OCI-LY1 (cell line): ENCODE measurements around the gene GLYAT.

Source experiments
- EZH2 ChIP-seq: fragments of 200-600 bp; sonication (generic), shearing (Covaris generic); IDR thresholded peaks from 2 replicates; pipeline ENCODE4 v1.8.0; 2017; ENCODE audit warnings: borderline replicate concordance, mixed run types, mild to moderate bottlenecking, antibody characterized with exemption, low read length, moderate library complexity, mixed read lengths
- TF ChIP-seq, protein P1 (sequence below): fragments of 200-600 bp; sonication (generic), shearing (Covaris generic); IDR thresholded peaks from 2 replicates; pipeline ENCODE4 v1.5.1; 2017; ENCODE audit warnings: mild to moderate bottlenecking, antibody characterized with exemption, low read length, moderate library complexity, mixed read lengths

- TF ChIP-seq, protein P1, sequence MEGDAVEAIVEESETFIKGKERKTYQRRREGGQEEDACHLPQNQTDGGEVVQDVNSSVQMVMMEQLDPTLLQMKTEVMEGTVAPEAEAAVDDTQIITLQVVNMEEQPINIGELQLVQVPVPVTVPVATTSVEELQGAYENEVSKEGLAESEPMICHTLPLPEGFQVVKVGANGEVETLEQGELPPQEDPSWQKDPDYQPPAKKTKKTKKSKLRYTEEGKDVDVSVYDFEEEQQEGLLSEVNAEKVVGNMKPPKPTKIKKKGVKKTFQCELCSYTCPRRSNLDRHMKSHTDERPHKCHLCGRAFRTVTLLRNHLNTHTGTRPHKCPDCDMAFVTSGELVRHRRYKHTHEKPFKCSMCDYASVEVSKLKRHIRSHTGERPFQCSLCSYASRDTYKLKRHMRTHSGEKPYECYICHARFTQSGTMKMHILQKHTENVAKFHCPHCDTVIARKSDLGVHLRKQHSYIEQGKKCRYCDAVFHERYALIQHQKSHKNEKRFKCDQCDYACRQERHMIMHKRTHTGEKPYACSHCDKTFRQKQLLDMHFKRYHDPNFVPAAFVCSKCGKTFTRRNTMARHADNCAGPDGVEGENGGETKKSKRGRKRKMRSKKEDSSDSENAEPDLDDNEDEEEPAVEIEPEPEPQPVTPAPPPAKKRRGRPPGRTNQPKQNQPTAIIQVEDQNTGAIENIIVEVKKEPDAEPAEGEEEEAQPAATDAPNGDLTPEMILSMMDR, result no peak
- TF ChIP-seq EZH2, result no peak
These were observed 36.4 kb upstream of the GLYAT start for GRCh38 chr11:58768137-58768536.
